CD4-positive, alpha-beta T cell treated with Interleukin-17A for 4 hours (primary cell): Measurements from ENCODE around the gene ROM1.
"Not testable (repeated sequence)": the region's sequence is repeated elsewhere in the genome, so short reads cannot be mapped to it uniquely, and the experiment has no call there.

Source experiments
- DNase-seq: peaks from one replicate; pipeline ENCODE4 v3.0.0-alpha.2; 2020; ENCODE audit warnings: mixed read lengths

ROM1 gene

GRCh38 chr11:62610814-62611704, 2.0 kb upstream of the ROM1 start:
- no peak for DNase-seq

GRCh38 chr11:62611705-62612365, 1.2 kb upstream of the ROM1 start:
- peak; percentile 50 for DNase-seq

- no peak for DNase-seq
Measured at GRCh38 chr11:62613291-62613778, 278 bp downstream of the ROM1 start.

- peak; percentile 50 for DNase-seq
Measured at GRCh38 chr11:62614275-62614674, 1.2 kb downstream of the ROM1 start.

GRCh38 chr11:62615521-62615920, 2.5 kb downstream of the ROM1 start:
- no peak for DNase-seq

GRCh38 chr11:62616957-62617356, 3.9 kb downstream of the ROM1 start:
- not testable (repeated sequence) for DNase-seq

- DNase-seq, result no peak
Measured at GRCh38 chr11:62621027-62621566, 8.0 kb downstream of the ROM1 start.

GRCh38 chr11:62621567-62622470, 8.8 kb downstream of the ROM1 start, which contains the start of gene B3GAT3:
Gene B3GAT3, minus strand, starts transcription at chr11:62621986. Its CDS starts 39 bp downstream, at chr11:62621947.
- DNase-seq, result peak; percentile 97

GRCh38 chr11:62622476-62623089, 9.5 kb downstream of the ROM1 start:
- DNase-seq, result peak; percentile 17

- DNase-seq, result no peak
Measured at GRCh38 chr11:62627713-62628112, 14.7 kb downstream of the ROM1 start.

GRCh38 chr11:62632492-62632891, 19.4 kb downstream of the ROM1 start:
- DNase-seq, result no peak

- no peak for DNase-seq
Measured at GRCh38 chr11:62644220-62644619, 31.2 kb downstream of the ROM1 start.

GRCh38 chr11:62645671-62645945, 32.6 kb downstream of the ROM1 start:
- no peak for DNase-seq

GRCh38 chr11:62645946-62646824, 33.1 kb downstream of the ROM1 start, which contains the start of gene GANAB:
Gene GANAB, minus strand, starts transcription at chr11:62646613. Its CDS starts 14 bp downstream, at chr11:62646599.
- peak; percentile 100 for DNase-seq

- DNase-seq, result no peak
Measured at GRCh38 chr11:62646825-62647608, 34.0 kb downstream of the ROM1 start.

GRCh38 chr11:62647609-62648005, 34.5 kb downstream of the ROM1 start:
- no peak for DNase-seq

- no peak for DNase-seq
Measured at GRCh38 chr11:62648185-62648966, 35.3 kb downstream of the ROM1 start.

- no peak for DNase-seq
Measured at GRCh38 chr11:62648967-62649364, 35.9 kb downstream of the ROM1 start.

GRCh38 chr11:62649486-62649885, 36.4 kb downstream of the ROM1 start:
- DNase-seq, result no peak
